HG03064 (cell line): ENCODE measurements around the gene OR7A10.
"Not testable (repeated sequence)": the region's sequence is repeated elsewhere in the genome, so short reads cannot be mapped to it uniquely, and the experiment has no call there.

Source experiments
- ATAC-seq: cut with Tn5 transposase; IDR thresholded peaks from one replicate; pipeline ENCODE4 v1.9.1; 2021; ENCODE audit warnings: low read depth; ENCODE audit not compliant: unreplicated experiment

The OR7A10 gene

DNA sequence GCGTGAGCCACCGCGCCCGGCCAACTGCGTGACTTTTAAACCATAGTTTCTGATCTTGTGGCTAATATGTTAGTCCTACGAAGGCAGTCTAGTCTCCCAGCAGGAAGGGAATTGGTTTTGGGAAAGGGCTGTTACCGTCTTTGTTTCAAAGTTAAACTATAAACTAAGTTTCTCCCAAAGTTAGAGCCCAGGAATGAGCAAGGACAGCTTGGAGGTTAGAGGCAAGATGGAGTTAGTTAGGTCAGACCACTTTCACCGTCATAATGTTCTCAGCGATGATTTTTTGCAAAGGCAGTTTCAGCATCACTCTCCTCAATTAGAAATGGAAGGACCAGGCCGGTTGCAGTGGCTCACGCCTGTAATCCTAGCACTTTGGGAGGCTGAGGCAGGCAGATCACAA, 52.7 kb downstream of the OR7A10 start:
- no peak for ATAC-seq

DNA sequence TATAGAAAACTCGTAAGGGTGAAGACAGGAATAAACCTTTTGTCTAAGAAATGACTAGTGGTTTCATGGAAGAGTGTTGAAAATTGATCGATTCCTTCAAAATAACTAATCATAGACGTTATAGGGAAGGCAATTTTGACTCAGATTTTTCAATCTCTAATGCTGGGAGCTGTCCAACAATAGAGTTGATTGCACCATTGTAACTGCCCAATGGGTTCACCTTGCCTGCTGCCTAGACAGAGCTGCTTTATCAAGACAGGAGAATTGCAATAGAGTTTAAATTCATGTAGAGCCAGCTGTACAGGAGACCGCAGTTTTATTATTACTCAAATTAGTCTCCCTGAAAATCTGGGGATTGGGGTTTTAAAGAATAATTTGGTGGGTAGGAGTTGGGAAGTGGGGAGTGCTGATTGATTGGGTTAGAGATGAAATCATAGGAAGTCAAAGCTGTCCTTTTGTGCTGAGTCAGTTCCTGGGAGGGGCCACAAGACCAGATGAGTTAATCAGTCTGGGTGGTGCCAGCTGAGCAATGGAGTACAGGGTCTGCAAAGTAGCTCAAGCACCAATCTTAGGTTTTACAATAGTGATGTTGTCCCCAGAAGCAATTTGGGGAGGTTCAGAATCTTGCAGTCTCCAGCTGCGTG, 53.5 kb downstream of the OR7A10 start:
- ATAC-seq: no peak

DNA sequence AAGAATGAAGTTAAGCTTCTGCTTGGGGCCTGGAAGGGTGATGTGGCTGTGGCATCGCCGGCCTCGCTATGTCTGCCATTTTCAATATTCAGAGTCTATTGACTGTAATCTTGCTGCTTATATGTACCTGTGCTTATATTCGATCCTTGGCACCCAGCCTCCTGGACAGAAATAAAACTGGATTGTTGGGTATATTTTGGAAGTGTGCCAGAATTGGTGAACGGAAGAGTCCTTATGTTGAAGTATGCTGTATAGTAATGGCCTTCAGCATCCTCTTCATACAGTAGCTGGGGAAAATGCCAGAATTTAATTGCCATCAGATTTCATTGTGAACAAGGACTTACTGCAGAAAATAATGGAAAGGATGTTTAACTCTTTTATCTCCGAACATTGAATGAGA, 56.5 kb downstream of the OR7A10 start:
- not testable (repeated sequence) for ATAC-seq
